OCI-LY3 (cell line): ENCODE data around the gene FOXN4.

Experiments
- EZH2phosphoT487 ChIP-seq: fragments of 200-600 bp; shearing (Covaris generic); IDR thresholded peaks from 2 replicates; pipeline ENCODE4 v1.6.1; 2018; ENCODE audit warnings: antibody characterized with exemption, mixed run types, low read depth
- TF ChIP-seq, protein P1 (sequence below): fragments of 200-600, 300-600 bp; sonication (generic); IDR thresholded peaks from 2 replicates; pipeline ENCODE4 v1.5.1; 2014; ENCODE audit warnings: antibody characterized with exemption, low read length, low read depth

- TF ChIP-seq, protein P1, sequence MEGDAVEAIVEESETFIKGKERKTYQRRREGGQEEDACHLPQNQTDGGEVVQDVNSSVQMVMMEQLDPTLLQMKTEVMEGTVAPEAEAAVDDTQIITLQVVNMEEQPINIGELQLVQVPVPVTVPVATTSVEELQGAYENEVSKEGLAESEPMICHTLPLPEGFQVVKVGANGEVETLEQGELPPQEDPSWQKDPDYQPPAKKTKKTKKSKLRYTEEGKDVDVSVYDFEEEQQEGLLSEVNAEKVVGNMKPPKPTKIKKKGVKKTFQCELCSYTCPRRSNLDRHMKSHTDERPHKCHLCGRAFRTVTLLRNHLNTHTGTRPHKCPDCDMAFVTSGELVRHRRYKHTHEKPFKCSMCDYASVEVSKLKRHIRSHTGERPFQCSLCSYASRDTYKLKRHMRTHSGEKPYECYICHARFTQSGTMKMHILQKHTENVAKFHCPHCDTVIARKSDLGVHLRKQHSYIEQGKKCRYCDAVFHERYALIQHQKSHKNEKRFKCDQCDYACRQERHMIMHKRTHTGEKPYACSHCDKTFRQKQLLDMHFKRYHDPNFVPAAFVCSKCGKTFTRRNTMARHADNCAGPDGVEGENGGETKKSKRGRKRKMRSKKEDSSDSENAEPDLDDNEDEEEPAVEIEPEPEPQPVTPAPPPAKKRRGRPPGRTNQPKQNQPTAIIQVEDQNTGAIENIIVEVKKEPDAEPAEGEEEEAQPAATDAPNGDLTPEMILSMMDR, result no peak
- TF ChIP-seq EZH2phosphoT487, result no peak
Observed at GRCh38 chr12:109358154-109358869, 49.2 kb upstream of the FOXN4 start.
